SU-DHL-6 (cell line): ENCODE data around the gene SYNGR1.

ENCODE experiments used
- H2AFZ ChIP-seq: fragments of 200-600 bp; sonication (generic); 2 replicates; pipeline ENCODE4 v1.6.1; 2014; ENCODE audit warnings: low read depth, mild to moderate bottlenecking, moderate library complexity, mixed read lengths, antibody characterized with exemption, low read length; ENCODE audit not compliant: severe bottlenecking
- H3F3A ChIP-seq: fragments of 200-600 bp; shearing (Covaris generic); 2 replicates; pipeline ENCODE4 v1.6.0; 2016; ENCODE audit warnings: antibody characterized with exemption, mild to moderate bottlenecking; ENCODE audit not compliant: insufficient read depth
- H3K27ac ChIP-seq: fragments of 200-600 bp; sonication (generic); 2 replicates; pipeline ENCODE4 v1.5.1; 2016; ENCODE audit warnings: low read depth, mild to moderate bottlenecking, low read length, moderate library complexity, mixed read lengths
- H3K27me3 ChIP-seq: fragments of 200-600 bp; sonication (generic), shearing (Covaris generic); 2 replicates; pipeline ENCODE4 v1.6.0; 2014; ENCODE audit warnings: mild to moderate bottlenecking, low read length
- H3K36me3 ChIP-seq: fragments of 200-600 bp; sonication (generic); 2 replicates; pipeline ENCODE4 v1.6.1; 2014; ENCODE audit warnings: mild to moderate bottlenecking, low read length, mixed read lengths
- H3K4me2 ChIP-seq: fragments of 300-600, 200-600 bp; shearing (Covaris generic), sonication (generic); 2 replicates; pipeline ENCODE4 v1.6.0; 2014; ENCODE audit warnings: low read length, low read depth, mild to moderate bottlenecking; ENCODE audit not compliant: poor library complexity, severe bottlenecking
- H3K4me3 ChIP-seq: fragments of 200-600 bp; sonication (generic); 2 replicates; pipeline ENCODE4 v1.5.1; 2014; ENCODE audit warnings: antibody characterized with exemption, low read length, mild to moderate bottlenecking, mixed read lengths; ENCODE audit not compliant: insufficient read depth, poor library complexity, severe bottlenecking
- H3K79me2 ChIP-seq: fragments of 200-600 bp; sonication (generic); 2 replicates; pipeline ENCODE4 v1.6.1; 2014; ENCODE audit warnings: mild to moderate bottlenecking, low read length, moderate library complexity; ENCODE audit not compliant: insufficient read depth
- H3K9ac ChIP-seq: fragments of 200-600 bp; sonication (generic); 2 replicates; pipeline ENCODE4 v1.7.0; 2014; ENCODE audit warnings: mild to moderate bottlenecking, low read length
- H3K9me2 ChIP-seq: fragments of 200-600 bp; sonication (generic); replicated peaks from 2 replicates; pipeline ENCODE4 v1.6.1; 2014; ENCODE audit warnings: low read length; ENCODE audit not compliant: insufficient read depth
- H3K9me3 ChIP-seq: fragments of 200-600 bp; sonication (generic); 2 replicates; pipeline ENCODE4 v1.6.1; 2014; ENCODE audit warnings: low read length, mixed read lengths; ENCODE audit not compliant: insufficient read depth
- H4K20me1 ChIP-seq: fragments of 200-600 bp; sonication (generic); 2 replicates; pipeline ENCODE4 v1.6.1; 2014; ENCODE audit warnings: low read depth, mild to moderate bottlenecking, antibody characterized with exemption, low read length, moderate library complexity, mixed read lengths
- CTCF ChIP-seq: fragments of 200-600 bp; sonication (generic); IDR thresholded peaks from one replicate; pipeline ENCODE4 v1.5.1; 2017; ENCODE audit warnings: antibody characterized with exemption, mild to moderate bottlenecking, low read length, moderate library complexity; ENCODE audit not compliant: insufficient read depth, poor library complexity, severe bottlenecking
- EZH2phosphoT487 ChIP-seq: fragments of 200-600 bp; sonication (generic), shearing (Covaris generic); conservative IDR thresholded peaks from 2 replicates; pipeline ENCODE4 v1.6.1; 2018; ENCODE audit warnings: mild to moderate bottlenecking, antibody characterized with exemption, low read length, moderate library complexity, mixed read lengths

SYNGR1 gene

DNA sequence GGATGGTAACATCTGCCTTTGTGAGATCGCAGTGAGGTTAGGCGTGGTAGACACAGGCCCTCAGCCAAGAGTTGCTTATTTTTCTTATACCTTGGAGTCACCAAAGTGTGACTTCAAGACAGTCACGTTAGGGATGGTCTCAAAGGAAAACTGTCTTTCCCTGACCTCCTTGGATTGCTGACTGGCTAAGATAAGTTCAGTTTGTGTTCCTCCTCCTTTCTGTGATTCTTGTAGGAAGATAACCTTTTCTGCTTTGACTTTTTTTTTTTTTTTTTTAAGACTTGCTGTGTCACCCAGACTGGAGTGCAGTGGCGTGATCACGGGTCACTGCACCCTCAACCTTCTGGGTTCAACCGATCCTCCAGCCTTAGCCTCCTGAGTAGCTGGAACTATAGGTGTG is 72.9 kb downstream of the SYNGR1 start:
- H3K4me3 ChIP-seq = no peak overlapping the region
- H4K20me1 ChIP-seq = no peaks in the 10 kb centered on the region
- no peak overlapping the region for H3K27ac ChIP-seq
- H3K9ac ChIP-seq = no peak overlapping the region
- TF ChIP-seq EZH2phosphoT487 (no peak), CTCF (no peak)
- H3K27me3 ChIP-seq = no peaks in the 10 kb centered on the region
- H3K9me3 ChIP-seq = no peaks in the 10 kb centered on the region
- H2AFZ ChIP-seq = no peak overlapping the region
- H3K9me2 ChIP-seq = no peaks in the 10 kb centered on the region
- no peaks in the 10 kb centered on the region for H3F3A ChIP-seq
- peaks cover 3% of the 10 kb centered on the region; the same call in 1 of the 2 replicates for H3K36me3 ChIP-seq
- H3K79me2 ChIP-seq = no peaks in the 10 kb centered on the region
- no peak overlapping the region for H3K4me2 ChIP-seq

DNA sequence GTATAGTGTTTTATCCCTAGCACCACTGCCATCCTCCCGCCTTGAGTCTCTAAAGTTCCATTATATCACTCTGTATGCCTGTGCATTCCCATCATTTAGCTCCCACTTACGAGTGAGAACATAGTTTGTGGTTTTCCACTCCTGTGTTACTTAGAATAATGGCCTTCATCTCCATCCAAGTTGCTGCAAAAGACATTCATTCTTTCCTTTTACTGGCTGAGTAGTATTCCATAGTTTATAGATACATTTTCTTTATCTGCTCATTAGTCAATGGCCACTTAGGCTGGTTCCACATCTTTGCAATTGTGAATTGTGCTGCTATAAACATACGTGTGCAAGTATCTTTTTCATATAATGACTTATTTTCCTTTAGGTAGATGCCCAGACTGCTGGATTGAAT is 74.2 kb downstream of the SYNGR1 start:
- H3K9ac ChIP-seq = no peak overlapping the region

GRCh38 chr22:39426380-39427043 is 76.7 kb downstream of the SYNGR1 start:
- Histone ChIP-seq H3K79me2 (no peaks in the 10 kb centered on the region), H3F3A (no peaks in the 10 kb centered on the region), H3K27me3 (no peaks in the 10 kb centered on the region), H3K36me3 (peaks cover 3% of the 10 kb centered on the region; the same call in 1 of the 2 replicates), H3K4me3 (no peak overlapping the region), H3K9me3 (no peaks in the 10 kb centered on the region), H4K20me1 (no peaks in the 10 kb centered on the region), H3K4me2 (no peak overlapping the region), H3K9me2 (no peaks in the 10 kb centered on the region), H3K27ac (no peak overlapping the region), H2AFZ (no peak overlapping the region), H3K9ac (no peak overlapping the region)
- TF ChIP-seq EZH2phosphoT487 = no peak
- TF ChIP-seq CTCF = no peak

More for the DNA sequence above, 74.2 kb downstream of the SYNGR1 start:
- H3K4me2 ChIP-seq = no peak overlapping the region
- peaks cover 3% of the 10 kb centered on the region; the same call in 1 of the 2 replicates for H3K36me3 ChIP-seq
- no peaks in the 10 kb centered on the region for H3K9me3 ChIP-seq
- H3K79me2 ChIP-seq = no peaks in the 10 kb centered on the region
- H2AFZ ChIP-seq = no peak overlapping the region
- no peak overlapping the region for H3K27ac ChIP-seq
- no peak for TF ChIP-seq CTCF
- TF ChIP-seq EZH2phosphoT487 = no peak
- no peaks in the 10 kb centered on the region for H3F3A ChIP-seq
- no peaks in the 10 kb centered on the region for H3K9me2 ChIP-seq
- H4K20me1 ChIP-seq = no peaks in the 10 kb centered on the region
- H3K4me3 ChIP-seq = no peak overlapping the region
- no peaks in the 10 kb centered on the region for H3K27me3 ChIP-seq
